OCI-LY3 (cell line): Measurements from ENCODE around the gene HIPK2.

Source experiments
- H2AFZ ChIP-seq: fragments of 200-600, 300-600 bp; shearing (Covaris generic); 2 replicates; pipeline ENCODE4 v1.6.0; 2014; ENCODE audit warnings: antibody characterized with exemption, low read depth, low read length
- H3K27ac ChIP-seq: fragments of 200-600, 300-600 bp; sonication (generic); 2 replicates; pipeline ENCODE4 v1.5.1; 2014; ENCODE audit warnings: mild to moderate bottlenecking, low read length, moderate library complexity, mixed read lengths
- H3K27me3 ChIP-seq: fragments of 200-600, 300-600 bp; sonication (generic); 2 replicates; pipeline ENCODE4 v1.6.1; 2014; ENCODE audit warnings: low read depth, low read length, mixed read lengths
- H3K36me3 ChIP-seq: fragments of 200-600, 300-600 bp; sonication (generic); replicated peaks from 2 replicates; pipeline ENCODE3; 2014; ENCODE audit warnings: low read depth, low read length, mixed read lengths
- H3K4me1 ChIP-seq: fragments of 300-600, 200-600 bp; sonication (generic); 2 replicates; pipeline ENCODE4 v1.6.1; 2014; ENCODE audit warnings: low read length, mixed read lengths
- H3K4me2 ChIP-seq: fragments of 200-600, 300-600 bp; sonication (generic); 2 replicates; pipeline ENCODE4 v1.6.1; 2014; ENCODE audit warnings: low read length, mixed read lengths
- H3K4me3 ChIP-seq: fragments of 300-600, 200-600 bp; sonication (generic); 2 replicates; pipeline ENCODE4 v1.5.1; 2014; ENCODE audit warnings: antibody characterized with exemption, mild to moderate bottlenecking, low read length, moderate library complexity
- H3K79me2 ChIP-seq: fragments of 300-600, 200-600 bp; shearing (Covaris generic); 2 replicates; pipeline ENCODE4 v1.6.1; 2014; ENCODE audit warnings: mild to moderate bottlenecking, low read length, mixed read lengths
- H3K9ac ChIP-seq: fragments of 300-600, 200-600 bp; shearing (Covaris generic); 2 replicates; pipeline ENCODE4 v1.6.0; 2014; ENCODE audit warnings: mild to moderate bottlenecking, low read length, moderate library complexity
- H3K9me3 ChIP-seq: fragments of 200-600, 300-600 bp; shearing (Covaris generic); 2 replicates; pipeline ENCODE4 v1.6.1; 2014; ENCODE audit warnings: low read length, mixed read lengths; ENCODE audit not compliant: insufficient read depth
- H4K20me1 ChIP-seq: fragments of 200-600, 300-600 bp; sonication (generic); 2 replicates; pipeline ENCODE4 v1.6.1; 2016; ENCODE audit warnings: low read length, mixed read lengths; ENCODE audit not compliant: insufficient read depth
- EZH2phosphoT487 ChIP-seq: fragments of 200-600 bp; shearing (Covaris generic); IDR thresholded peaks from 2 replicates; pipeline ENCODE4 v1.6.1; 2018; ENCODE audit warnings: antibody characterized with exemption, mixed run types, low read depth
- TF ChIP-seq, protein P1 (sequence below): fragments of 200-600, 300-600 bp; sonication (generic); IDR thresholded peaks from 2 replicates; pipeline ENCODE4 v1.5.1; 2014; ENCODE audit warnings: antibody characterized with exemption, low read length, low read depth

HIPK2 gene

DNA sequence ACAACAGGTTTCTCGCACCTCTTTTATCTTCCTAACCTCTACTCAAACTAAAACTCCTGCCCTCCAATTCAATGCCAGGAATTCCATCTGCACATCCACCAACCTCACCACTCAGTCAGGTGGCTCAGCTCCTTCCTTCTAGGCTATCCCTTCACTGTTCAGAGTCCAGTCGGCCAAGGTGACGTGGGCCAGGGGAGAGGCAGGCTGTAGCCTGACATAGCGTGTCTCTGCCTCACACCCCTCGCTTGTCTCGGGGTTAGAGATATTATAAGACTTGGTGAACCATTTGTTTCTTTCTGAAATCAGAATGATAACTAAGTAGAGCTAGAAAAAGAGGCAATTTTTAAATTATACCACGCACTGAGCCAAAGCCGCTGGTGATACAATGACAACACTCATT, 31.1 kb downstream of the HIPK2 start:
- TF ChIP-seq, protein P1, sequence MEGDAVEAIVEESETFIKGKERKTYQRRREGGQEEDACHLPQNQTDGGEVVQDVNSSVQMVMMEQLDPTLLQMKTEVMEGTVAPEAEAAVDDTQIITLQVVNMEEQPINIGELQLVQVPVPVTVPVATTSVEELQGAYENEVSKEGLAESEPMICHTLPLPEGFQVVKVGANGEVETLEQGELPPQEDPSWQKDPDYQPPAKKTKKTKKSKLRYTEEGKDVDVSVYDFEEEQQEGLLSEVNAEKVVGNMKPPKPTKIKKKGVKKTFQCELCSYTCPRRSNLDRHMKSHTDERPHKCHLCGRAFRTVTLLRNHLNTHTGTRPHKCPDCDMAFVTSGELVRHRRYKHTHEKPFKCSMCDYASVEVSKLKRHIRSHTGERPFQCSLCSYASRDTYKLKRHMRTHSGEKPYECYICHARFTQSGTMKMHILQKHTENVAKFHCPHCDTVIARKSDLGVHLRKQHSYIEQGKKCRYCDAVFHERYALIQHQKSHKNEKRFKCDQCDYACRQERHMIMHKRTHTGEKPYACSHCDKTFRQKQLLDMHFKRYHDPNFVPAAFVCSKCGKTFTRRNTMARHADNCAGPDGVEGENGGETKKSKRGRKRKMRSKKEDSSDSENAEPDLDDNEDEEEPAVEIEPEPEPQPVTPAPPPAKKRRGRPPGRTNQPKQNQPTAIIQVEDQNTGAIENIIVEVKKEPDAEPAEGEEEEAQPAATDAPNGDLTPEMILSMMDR: no peak
- TF ChIP-seq EZH2phosphoT487: no peak
- Histone ChIP-seq H3K36me3 (no peaks in the 10 kb centered on the region), H3K27me3 (peaks cover 22% of the 10 kb centered on the region; the same call in 1 of the 2 replicates), H3K9ac (no peak overlapping the region), H3K4me1 (no peaks in the 10 kb centered on the region), H3K4me2 (no peak overlapping the region), H4K20me1 (no peaks in the 10 kb centered on the region), H2AFZ (no peak overlapping the region), H3K27ac (no peak overlapping the region), H3K79me2 (no peaks in the 10 kb centered on the region), H3K9me3 (no peaks in the 10 kb centered on the region), H3K4me3 (no peak overlapping the region)

DNA sequence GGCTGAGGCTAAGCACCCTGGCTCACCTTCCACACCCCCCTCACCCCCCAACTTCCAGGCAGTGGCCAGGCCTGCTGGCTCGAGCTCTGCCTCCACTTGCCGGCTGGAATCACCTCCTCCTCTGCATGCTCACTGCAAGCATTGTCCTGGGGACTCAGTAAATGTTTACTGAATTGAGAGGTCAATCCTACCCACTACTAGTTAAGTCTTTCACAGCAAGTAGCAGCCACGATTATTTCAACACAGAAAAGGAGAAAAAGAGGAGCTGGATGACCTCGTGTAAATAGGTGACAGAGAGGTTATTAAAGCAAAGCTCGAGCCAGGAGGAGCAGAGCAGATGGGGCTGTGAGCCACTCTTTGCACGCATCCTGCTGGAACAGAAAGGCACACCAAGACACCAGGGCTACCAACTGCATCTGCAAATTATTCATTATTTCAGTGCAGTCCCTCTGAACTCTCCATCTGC, 32.1 kb downstream of the HIPK2 start:
- Histone ChIP-seq H3K27me3 (peaks cover 21% of the 10 kb centered on the region), H3K27ac (no peak overlapping the region), H3K4me3 (no peak overlapping the region), H3K9ac (no peak overlapping the region), H3K79me2 (no peaks in the 10 kb centered on the region), H3K36me3 (no peaks in the 10 kb centered on the region), H3K9me3 (no peaks in the 10 kb centered on the region), H3K4me2 (no peak overlapping the region), H2AFZ (no peak overlapping the region), H3K4me1 (no peaks in the 10 kb centered on the region), H4K20me1 (no peaks in the 10 kb centered on the region)
- TF ChIP-seq, protein P1: no peak
- TF ChIP-seq EZH2phosphoT487: no peak

DNA sequence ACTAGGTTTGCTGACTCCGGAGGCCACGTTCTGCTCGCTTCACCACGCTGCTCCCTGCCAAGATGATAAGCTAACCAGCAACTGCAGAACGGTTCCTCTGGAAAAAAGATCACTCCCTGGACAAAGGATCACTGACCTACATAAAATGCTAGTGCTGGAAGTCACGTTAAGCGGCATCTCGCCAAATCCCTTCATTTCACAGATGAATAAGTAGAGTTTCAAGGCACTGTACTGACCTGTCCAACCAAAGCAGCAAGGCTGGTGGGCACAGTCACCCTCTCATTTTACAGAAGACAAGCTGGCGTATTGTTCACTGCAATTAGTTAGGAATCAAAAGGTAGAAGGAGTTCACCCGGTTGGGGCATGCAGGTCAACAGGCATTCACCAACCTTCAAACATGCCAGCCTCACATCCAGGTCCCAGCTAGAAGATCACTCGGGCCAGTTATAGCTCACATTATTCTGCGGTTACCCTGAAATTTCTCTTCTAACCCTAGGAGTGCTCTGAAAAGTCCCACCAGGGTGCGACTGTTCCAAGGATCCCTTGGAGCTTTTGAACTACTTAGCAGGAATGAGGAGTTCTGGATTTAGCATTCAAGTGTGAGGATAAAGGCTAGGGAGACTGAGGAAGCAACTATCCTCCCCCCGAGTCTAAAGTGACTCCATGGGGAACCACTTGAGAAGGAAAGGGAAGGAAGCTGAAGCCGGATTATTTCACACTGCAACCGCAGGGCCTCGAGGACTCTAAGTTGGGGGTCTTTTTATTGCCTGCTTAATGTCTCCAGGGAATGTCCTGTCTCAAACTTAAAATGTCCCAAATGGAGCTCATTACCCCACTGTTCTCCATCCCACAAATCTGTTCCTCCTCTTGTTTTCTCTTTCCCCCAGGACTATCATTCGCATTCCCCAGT, 32.8 kb downstream of the HIPK2 start:
- H3K4me3 ChIP-seq: no peak overlapping the region
- no peaks in the 10 kb centered on the region for H3K79me2 ChIP-seq
- no peak overlapping the region for H3K9ac ChIP-seq
- H3K4me1 ChIP-seq: no peaks in the 10 kb centered on the region
- H2AFZ ChIP-seq: no peak overlapping the region
- TF ChIP-seq EZH2phosphoT487: no peak
- TF ChIP-seq, protein P1: no peak
- no peaks in the 10 kb centered on the region for H3K9me3 ChIP-seq
- no peaks in the 10 kb centered on the region for H4K20me1 ChIP-seq
- H3K27ac ChIP-seq: no peak overlapping the region
- no peaks in the 10 kb centered on the region for H3K36me3 ChIP-seq
- H3K4me2 ChIP-seq: no peak overlapping the region
- peaks cover 21% of the 10 kb centered on the region for H3K27me3 ChIP-seq

DNA sequence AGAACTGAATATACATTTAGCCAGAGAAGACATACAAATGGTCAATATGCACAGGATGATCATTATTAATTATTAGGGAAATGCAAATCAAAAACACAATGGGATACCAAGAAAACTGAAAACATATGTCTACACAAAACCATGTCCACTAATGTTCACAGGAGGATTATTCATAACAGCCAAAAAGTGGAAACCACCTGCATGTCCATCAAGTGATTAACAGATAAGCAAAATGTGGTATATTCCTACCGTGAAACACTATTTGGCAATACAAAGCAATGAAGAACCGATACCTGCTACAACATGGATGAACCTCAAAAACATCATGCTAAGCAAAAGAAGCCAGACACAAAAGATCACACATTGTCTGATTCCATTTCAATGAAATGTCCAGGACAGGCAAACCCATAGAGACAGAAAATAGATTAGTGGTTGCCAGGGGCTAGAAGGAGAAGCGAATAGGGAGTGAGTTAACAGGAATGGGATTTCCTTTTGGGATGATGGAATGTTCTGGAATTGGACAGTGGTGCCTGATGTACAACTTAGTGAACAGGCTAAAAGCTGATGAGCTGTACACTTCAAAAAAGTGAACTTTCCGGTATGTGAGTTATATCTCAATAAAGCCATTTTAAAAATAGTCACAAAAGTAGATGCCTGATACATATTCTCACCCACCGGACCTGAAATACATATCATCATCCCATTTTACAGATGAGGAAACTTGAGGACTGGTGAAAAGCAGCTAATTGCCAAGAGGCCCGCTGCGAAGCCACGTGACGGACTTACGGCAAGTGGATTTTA, 33.6 kb downstream of the HIPK2 start:
- H3K4me3 ChIP-seq: no peak overlapping the region
- no peak overlapping the region for H2AFZ ChIP-seq
- TF ChIP-seq, protein P1: no peak
- TF ChIP-seq EZH2phosphoT487: no peak
- H3K36me3 ChIP-seq: no peaks in the 10 kb centered on the region
- H4K20me1 ChIP-seq: no peaks in the 10 kb centered on the region
- no peaks in the 10 kb centered on the region for H3K4me1 ChIP-seq
- H3K27me3 ChIP-seq: peaks cover 21% of the 10 kb centered on the region
- no peak overlapping the region for H3K4me2 ChIP-seq
- H3K79me2 ChIP-seq: no peaks in the 10 kb centered on the region
- H3K27ac ChIP-seq: no peak overlapping the region
- H3K9ac ChIP-seq: no peak overlapping the region
- H3K9me3 ChIP-seq: no peaks in the 10 kb centered on the region
